ENCODE data around the gene SCUBE1.
A peak's percentile ranks its signal among the peaks of the same experiment; 100 is the strongest.

The SCUBE1 gene

GRCh38 chr22:43275545-43276317 is 67.4 kb downstream of the SCUBE1 start:
- no peak for DNase-seq

GRCh38 chr22:43274595-43275240 is 68.5 kb downstream of the SCUBE1 start:
- no peak for DNase-seq

- peak; percentile 50 for DNase-seq
These were observed 69.2 kb downstream of the SCUBE1 start for GRCh38 chr22:43273902-43274484.

- no peak for DNase-seq
These were observed 70.3 kb downstream of the SCUBE1 start for GRCh38 chr22:43272869-43273318.

GRCh38 chr22:43272301-43272700 is 70.9 kb downstream of the SCUBE1 start:
- no peak for DNase-seq

- no peak for DNase-seq
These were observed 72.2 kb downstream of the SCUBE1 start for GRCh38 chr22:43270949-43271348.

GRCh38 chr22:43270314-43270908 is 72.8 kb downstream of the SCUBE1 start:
- no peak for DNase-seq

- no peak for DNase-seq
These were observed 73.5 kb downstream of the SCUBE1 start for GRCh38 chr22:43269646-43270045.

GRCh38 chr22:43269246-43269645 is 73.9 kb downstream of the SCUBE1 start:
- no peak for DNase-seq

GRCh38 chr22:43267981-43268660 is 75.1 kb downstream of the SCUBE1 start:
- no peak for DNase-seq

- no peak for DNase-seq
These were observed 75.7 kb downstream of the SCUBE1 start for GRCh38 chr22:43267332-43267980.

GRCh38 chr22:43266076-43266475 is 77.1 kb downstream of the SCUBE1 start:
- DNase-seq = no peak

- peak; percentile 87 for DNase-seq
These were observed 79.3 kb downstream of the SCUBE1 start for GRCh38 chr22:43263645-43264514.

GRCh38 chr22:43262990-43263644 is 80.1 kb downstream of the SCUBE1 start:
- peak; percentile 32 for DNase-seq

GRCh38 chr22:43260331-43261231 is 82.6 kb downstream of the SCUBE1 start:
- no peak for DNase-seq

- DNase-seq = no peak
These were observed 85.2 kb downstream of the SCUBE1 start for GRCh38 chr22:43257961-43258360.

- no peak for DNase-seq
These were observed 85.6 kb downstream of the SCUBE1 start for GRCh38 chr22:43257549-43257948.

- DNase-seq = no peak
These were observed 86.1 kb downstream of the SCUBE1 start for GRCh38 chr22:43256976-43257545.

GRCh38 chr22:43256569-43256968 is 86.6 kb downstream of the SCUBE1 start:
- no peak for DNase-seq
